ENCODE measurements around the gene GATAD1.
"Not testable (repeated sequence)": the region's sequence is repeated elsewhere in the genome, so short reads cannot be mapped to it uniquely, and the experiment has no call there.

The GATAD1 gene

DNA sequence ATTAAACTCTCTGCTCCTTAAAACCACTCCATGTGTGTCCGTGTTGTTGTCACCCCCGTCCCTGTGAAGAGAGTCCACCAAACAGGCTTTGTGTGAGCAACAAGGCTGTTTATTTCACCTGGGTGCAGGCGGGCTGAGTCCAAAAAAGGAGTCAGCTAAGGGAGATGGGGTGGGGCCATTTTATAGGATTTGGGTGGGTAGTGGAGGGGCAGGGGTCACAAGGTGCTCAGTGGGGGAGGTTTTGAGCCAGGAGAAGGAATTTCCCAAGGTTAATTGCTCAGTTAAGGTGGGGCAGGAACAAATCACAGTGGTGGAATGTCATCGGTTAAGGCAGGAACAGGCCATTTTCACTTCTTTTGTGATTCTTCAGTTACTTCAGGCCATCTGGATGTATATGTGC is 31.9 kb downstream of the GATAD1 start:
- DNase-seq, result not testable (repeated sequence)

DNA sequence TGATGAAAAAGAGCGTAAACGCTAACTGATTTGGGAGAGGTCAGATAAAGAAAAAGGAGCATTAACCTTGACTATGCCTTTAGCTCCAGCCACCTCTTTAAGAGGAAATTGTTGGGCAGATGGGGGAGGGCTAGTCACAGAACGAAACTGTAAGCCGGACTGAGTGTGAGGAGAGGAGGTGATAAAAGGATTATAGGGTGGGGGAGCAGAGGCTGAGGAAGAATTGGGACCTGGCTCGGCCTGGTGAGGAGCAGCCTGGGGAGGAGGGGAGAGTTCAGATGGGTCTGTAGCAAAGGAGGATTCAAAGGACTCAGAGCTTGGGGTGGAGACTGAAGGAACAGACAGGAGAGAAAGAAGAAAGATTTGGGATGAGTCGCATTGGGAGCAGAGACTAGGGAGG is 36.3 kb downstream of the GATAD1 start:
- DNase-seq, result not testable (repeated sequence)

DNA sequence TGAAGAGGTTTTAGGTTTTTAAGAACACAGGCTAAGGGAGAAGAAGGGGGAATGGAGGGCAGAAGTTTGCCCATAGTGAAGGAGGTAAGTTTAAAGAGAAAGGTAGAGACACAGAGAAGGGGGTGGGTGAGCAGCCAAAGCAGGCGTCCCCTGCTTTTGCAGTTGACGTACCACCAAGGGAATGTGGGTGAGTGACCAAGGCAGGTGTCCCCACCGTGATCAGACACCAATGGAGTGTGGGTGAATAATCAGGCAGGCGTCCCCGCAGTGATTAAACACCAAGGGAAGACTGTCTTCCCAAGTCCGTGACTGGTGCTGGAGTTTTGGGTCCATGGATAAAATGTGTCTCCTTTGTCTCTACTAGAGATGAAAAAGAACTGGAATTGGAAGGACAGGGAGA is 36.9 kb downstream of the GATAD1 start:
- DNase-seq, result not testable (repeated sequence)

DNA sequence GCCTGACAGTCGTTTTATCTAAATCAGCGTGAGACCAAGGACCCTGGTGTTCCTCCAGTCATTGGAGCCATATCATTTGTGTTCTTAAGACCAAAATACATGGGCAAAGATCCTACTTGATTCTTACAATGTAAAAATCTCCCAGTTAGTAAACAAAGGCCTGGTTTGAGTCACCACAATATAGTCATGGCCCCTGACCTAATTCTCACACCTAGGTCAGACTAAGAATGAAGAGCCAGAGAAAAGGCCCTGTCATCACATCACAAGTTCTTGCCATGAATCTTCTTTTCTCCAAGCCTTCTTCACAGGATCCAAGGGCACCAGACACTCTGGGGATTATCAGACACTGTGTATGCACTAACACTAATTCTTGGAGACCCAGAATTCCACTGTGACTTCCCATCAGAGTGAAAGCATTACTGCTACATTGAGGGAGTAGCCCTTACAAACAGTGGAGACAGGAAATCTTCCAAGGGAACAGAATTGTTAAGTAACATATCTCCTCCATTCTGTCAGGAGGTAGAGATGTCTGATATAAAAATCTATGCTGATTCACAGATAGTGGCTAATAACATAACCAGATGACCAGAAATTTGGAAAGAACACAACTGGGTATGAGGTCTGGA is 38.1 kb downstream of the GATAD1 start:
- no peak for DNase-seq

DNA sequence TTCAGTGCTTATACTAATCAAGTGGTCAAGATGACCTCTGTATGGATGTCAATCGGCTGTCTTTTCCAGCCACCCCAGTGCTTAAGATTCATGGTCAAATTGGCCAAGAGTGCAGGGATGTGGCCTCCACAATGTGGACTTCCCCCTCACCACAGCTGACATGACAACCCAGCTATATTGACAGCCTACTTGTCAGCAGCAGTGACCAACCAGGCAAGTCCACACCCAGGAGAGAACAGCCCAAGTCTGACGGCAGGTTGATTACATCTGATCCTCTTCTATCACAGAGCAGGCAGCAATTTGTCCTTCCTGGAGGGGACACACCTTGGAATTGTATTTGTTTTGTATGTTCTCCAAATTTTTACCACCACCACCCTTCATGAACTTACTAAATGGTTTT is 38.7 kb downstream of the GATAD1 start:
- DNase-seq, result no peak

DNA sequence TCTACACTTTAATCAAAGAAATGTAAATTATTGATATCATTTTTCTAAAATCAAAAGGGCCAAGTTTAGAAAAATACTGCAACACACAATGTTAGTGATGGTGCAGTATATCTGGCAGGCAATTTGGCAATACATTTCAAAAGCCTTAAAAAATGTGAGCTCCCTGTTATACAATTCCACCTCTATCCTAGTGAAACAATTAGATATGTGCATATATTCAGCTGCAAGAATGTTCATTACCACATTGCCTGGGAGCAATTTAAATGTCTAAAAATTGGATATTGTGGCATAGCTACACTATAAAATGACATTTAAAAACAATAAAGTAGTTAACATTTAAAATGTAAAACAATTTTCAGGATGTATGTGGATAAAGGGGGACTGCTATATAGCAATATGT is 40.5 kb downstream of the GATAD1 start:
- DNase-seq, result no peak

DNA sequence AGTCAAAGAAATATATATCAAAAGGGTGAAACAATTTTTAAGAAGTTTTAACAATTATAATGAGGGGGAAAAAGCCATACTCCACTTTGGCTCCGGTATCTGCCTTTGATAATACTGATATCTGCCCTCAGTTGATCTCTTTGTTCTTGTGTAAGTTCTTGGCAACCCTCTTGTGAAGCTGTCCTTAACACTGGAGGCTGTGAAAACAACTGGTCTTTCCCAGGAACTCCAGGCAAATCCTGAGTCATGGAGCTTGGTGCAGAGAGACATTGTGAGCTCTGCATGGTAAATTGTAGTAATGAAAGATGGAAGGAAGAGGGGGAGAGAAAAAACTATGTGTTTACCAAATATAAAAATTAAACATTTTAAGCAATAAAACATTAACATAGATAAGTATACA is 42.4 kb downstream of the GATAD1 start:
- no peak for DNase-seq

DNA sequence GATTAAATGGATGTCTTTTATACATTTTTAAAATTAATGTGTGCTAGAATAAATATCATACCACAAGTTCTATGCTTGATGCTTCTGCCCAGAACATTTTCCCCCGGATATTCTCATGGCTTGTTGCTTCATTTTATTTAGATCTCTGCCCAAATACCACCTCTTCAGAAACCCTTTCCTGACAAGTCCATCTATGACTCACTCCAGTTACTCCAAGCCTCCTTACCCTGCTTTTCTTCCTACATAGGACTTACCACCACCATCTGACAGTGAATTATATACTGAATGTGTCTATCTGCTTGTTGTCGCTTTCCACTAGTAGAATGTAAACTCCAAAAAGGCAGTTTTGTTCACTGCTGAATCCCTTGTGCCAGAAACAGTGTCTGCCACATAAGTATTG is 49.6 kb downstream of the GATAD1 start:
- DNase-seq, result no peak

DNA sequence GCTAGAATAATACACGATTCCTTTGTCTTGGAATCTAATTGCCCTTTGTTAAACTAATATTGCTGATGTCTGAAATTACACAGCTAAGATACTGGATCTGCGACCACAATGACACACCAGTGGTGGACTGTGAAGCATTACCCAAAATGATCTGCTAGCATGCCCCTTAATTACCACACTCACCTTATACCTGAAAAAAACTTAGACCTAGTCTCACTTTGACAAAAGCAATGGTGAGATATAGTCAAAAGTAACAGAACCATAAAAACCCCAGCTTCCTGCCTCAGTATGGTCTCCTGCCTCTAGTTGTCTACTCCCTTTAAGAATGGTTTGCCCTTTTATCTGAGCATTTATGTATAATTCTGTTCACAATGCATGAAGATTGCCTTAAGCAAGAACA is 51.3 kb downstream of the GATAD1 start:
- DNase-seq, result no peak

DNA sequence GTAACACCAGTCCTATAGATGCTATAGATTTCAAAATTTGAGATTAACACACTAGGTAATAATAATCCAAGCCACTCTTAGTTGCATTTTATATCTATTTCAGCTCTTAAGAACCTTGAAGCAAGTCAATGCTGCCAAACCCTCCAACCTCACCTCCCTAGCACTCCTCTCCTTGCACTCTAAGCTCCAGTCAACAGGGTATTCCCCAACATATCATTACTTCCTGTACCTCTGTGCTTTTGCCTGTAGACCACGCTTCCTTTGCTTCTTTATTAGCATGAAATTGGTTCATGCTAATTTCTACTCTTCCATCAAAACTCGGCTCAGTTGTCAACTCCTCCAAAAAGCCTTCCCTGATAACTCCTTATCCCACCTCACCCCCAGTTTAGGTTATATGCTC is 56.5 kb downstream of the GATAD1 start:
- no peak for DNase-seq

DNA sequence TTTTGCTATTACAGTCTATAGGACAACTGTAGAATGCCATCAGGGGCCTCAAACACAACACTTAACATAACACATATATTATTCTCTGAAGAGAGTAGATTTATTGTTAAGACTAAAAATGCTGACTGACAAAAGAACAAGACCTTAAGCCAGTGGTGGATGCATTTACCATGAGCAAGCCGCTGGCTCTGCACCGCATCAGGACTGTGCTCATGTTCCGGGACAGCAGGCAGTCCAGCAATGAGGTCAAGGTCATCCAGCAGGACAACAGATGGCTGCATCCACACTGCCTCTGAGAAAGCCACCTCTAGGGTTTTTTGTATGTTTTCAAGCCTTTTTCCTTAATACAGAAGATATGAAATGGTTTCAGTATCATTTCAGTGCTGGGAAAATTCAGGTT is 57.3 kb downstream of the GATAD1 start:
- DNase-seq, result no peak

DNA sequence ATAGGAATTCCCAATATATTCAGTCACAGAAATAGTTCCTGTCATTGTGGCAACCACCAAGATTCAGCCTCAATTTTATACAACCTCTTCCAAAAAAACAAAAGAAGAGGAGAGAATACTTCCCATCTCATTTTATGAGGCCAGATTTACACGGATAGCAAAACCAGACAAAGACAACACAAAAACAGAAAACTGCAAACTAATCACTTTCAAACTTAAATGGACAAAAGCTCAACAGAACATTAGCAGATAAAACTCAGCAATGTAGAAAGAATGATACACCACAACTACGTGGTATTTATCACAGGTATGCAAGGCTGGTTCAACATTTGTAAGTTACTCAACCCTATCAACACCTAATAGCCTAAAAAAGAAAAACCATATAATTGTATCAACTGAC is 59.1 kb downstream of the GATAD1 start:
- DNase-seq, result no peak

DNA sequence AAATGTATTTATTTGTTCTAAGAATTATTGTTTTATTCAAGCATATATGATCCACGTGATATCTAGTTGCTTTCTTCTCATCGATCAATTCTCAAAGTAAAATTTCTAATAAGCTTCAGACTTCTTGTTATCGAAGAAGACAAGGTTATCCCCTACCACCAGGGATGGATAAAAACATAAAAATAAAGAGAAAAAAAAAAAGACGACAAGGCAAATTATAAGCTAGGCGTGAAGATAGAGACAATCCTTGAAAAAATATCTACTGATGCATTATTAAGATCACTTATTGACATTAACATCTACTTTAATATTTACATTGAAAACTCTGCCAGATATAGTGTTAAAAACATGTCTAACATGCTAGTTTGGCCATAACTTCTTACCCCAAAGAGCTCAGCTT is 61.7 kb downstream of the GATAD1 start:
- no peak for DNase-seq

Measured in amygdala (tissue), 56 donors.